ENCODE measurements around the gene ASAP2.

DNA sequence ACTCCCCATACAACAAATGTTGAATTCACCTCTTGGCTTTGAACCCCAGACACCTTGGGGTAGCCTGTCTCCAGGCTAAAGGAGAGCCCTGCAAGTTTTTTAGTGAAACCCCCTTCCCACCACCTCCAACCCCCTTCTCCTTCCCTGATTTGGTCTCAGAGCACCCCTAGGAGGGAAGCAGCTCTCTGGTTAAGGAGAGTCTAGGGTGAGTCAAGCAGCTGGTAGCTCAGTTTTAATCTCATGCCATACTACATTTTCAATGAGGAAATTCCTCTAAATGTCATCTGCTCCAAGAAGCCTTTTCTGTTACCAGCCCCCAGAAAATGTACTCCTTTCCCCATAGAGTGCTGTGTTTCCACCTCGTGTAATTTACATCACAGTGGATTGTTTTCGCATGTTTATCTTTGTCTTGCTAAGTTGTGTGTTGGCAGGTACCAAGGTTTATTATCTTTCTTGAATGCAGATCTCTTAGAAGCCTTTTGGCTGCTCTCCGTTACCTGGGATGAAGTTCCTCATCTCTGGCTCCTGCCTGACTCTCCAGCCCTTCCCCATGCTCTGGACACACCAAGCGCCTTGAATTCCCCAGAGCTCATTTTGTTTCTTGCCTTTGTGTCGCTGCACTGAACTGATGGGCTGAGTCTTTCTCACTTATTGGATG, 82.2 kb downstream of the ASAP2 start:
- TF ChIP-seq TAF1 (IDR thresholded peaks at IDR 0.05; ENCODE audit: borderline replicate concordance, insufficient read depth, low read length) (no peak), SIN3A (IDR thresholded peaks at IDR 0.05; ENCODE audit: borderline replicate concordance, insufficient read depth, low read length) (no peak), POLR2AphosphoS5 (IDR thresholded peaks at IDR 0.05; ENCODE audit: low read depth, low read length) (no peak)
- TF ChIP-seq, protein P1, sequence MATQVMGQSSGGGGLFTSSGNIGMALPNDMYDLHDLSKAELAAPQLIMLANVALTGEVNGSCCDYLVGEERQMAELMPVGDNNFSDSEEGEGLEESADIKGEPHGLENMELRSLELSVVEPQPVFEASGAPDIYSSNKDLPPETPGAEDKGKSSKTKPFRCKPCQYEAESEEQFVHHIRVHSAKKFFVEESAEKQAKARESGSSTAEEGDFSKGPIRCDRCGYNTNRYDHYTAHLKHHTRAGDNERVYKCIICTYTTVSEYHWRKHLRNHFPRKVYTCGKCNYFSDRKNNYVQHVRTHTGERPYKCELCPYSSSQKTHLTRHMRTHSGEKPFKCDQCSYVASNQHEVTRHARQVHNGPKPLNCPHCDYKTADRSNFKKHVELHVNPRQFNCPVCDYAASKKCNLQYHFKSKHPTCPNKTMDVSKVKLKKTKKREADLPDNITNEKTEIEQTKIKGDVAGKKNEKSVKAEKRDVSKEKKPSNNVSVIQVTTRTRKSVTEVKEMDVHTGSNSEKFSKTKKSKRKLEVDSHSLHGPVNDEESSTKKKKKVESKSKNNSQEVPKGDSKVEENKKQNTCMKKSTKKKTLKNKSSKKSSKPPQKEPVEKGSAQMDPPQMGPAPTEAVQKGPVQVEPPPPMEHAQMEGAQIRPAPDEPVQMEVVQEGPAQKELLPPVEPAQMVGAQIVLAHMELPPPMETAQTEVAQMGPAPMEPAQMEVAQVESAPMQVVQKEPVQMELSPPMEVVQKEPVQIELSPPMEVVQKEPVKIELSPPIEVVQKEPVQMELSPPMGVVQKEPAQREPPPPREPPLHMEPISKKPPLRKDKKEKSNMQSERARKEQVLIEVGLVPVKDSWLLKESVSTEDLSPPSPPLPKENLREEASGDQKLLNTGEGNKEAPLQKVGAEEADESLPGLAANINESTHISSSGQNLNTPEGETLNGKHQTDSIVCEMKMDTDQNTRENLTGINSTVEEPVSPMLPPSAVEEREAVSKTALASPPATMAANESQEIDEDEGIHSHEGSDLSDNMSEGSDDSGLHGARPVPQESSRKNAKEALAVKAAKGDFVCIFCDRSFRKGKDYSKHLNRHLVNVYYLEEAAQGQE (IDR thresholded peaks at IDR 0.05; ENCODE audit: insufficient read depth in 1 of 2, low read depth in 2 of 2, low read length in 2 of 2) = no peak

Data from PFSK-1 (cell line).